ENCODE measurements around the gene FAM216B.

GRCh38 chr13:42807866-42808265 lies 26.5 kb downstream of the FAM216B start:
- TF ChIP-seq ZNF217 (CRISPR knock-in tag; IDR thresholded peaks at IDR 0.05) = no peak
- no peak for TF ChIP-seq RCOR1 (IDR thresholded peaks at IDR 0.05; ENCODE audit: borderline replicate concordance in 1 of 2, low read depth in 2 of 2, low read length in 2 of 2)
- TF ChIP-seq TBP (optimal IDR thresholded peaks at IDR 0.05; ENCODE audit: low read depth, low read length) = no peak
- TF ChIP-seq, protein P1, sequence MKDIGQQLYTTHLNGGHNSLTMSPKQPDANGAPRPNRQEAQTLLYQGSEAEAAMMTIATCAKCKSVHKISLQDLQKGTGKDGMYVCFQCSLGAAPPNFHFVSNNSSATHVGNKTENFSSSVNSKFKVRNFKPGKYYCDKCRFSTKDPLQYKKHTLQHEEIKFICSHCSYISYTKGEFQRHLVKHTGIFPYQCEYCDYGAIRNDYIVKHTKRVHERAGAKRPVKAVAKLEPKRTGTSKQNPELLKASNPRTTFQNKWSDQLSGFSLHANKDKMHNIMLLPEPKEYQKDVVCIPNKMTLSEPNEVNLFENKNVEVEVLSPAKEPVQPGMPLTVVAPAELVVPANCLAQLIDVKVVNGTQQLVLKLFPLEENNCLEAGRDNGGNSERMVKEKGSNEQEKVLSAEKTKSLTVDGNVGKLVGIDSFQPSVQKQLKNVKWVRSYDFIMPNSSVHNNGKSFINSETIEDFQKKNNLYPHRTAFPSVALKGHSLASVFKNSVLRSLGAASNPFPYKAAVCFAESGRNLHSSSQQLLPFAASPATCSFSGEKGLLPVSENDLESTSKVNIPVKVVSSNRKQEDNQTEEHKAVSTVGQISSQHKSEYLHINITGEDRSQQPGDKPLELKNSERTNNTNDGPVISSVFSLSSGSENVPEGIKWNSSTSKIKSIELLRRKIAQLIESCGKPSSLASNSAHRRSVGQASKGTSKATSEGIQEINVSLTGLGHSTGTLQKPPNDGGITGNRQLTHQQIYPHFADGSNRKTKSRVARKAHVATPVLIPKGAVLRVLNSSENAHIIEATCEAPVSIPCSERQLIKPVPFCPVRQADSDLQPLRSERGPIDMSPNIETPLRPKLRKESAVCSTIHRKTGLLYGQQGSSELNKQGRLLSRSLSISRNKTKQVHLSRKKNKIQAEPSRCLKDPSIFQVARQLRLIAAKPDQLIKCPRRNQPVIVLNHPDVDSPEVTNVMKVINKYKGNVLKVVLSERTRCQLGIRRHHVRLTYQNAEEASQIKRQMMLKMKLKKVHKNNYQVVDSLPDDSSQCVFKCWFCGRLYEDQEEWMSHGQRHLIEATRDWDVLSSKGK (CRISPR knock-in tag; IDR thresholded peaks at IDR 0.05) = no peak
- TF ChIP-seq, protein P2, sequence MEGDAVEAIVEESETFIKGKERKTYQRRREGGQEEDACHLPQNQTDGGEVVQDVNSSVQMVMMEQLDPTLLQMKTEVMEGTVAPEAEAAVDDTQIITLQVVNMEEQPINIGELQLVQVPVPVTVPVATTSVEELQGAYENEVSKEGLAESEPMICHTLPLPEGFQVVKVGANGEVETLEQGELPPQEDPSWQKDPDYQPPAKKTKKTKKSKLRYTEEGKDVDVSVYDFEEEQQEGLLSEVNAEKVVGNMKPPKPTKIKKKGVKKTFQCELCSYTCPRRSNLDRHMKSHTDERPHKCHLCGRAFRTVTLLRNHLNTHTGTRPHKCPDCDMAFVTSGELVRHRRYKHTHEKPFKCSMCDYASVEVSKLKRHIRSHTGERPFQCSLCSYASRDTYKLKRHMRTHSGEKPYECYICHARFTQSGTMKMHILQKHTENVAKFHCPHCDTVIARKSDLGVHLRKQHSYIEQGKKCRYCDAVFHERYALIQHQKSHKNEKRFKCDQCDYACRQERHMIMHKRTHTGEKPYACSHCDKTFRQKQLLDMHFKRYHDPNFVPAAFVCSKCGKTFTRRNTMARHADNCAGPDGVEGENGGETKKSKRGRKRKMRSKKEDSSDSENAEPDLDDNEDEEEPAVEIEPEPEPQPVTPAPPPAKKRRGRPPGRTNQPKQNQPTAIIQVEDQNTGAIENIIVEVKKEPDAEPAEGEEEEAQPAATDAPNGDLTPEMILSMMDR (IDR thresholded peaks at IDR 0.05 in 2 of 3, conservative IDR thresholded peaks at IDR 0.05 in 1 of 3; ENCODE audit: insufficient read depth in 2 of 3, low read depth in 1 of 3, low read length in 3 of 3) = no peak
- no peak for TF ChIP-seq ZBTB8A (IDR thresholded peaks at IDR 0.05; ENCODE audit: partially characterized antibody)
- no peak for TF ChIP-seq ZSCAN29 (IDR thresholded peaks at IDR 0.05)
- no peak for TF ChIP-seq NR0B1 (IDR thresholded peaks at IDR 0.05; ENCODE audit: partially characterized antibody)
- no peak for TF ChIP-seq BRCA1 (IDR thresholded peaks at IDR 0.05)
- no peak for TF ChIP-seq BRCA1 (CRISPR knock-in tag; IDR thresholded peaks at IDR 0.05)

Measured in K562 (cell line).